HCT116 (cell line): ENCODE measurements around the gene WSB1. TPM values are rescaled to one million over a fixed set of nuclear protein-coding genes. Genes with fewer than 3 reads are reported as not detected.

Source experiments
- ATAC-seq: fragments of 200-7000 bp; cut with Tn5 transposase; 2 replicates; pipeline ENCODE4 v1.9.1; 2020; ENCODE audit warnings: mild to moderate bottlenecking, moderate library complexity
- BruUV-seq: library from RNA; stranded (reverse); fragments of 400-500 nt; replicated peaks from 2 replicates; lab custom pipeline; 2021; lab: Mats Ljungman, UMichigan
- CTCF ChIA-PET: fragments of 300-600 bp; sonication (Branson Sonifier 250); formaldehyde crosslinking; loops from one replicate; lab custom pipeline; 2021; ENCODE audit warnings: antibody characterized with exemption; lab: Charles Lee
- POLR2A ChIA-PET: fragments of 300-600, 350-600 bp; sonication (Branson Sonifier 250); formaldehyde crosslinking; loops from one replicate; lab custom pipeline; 2021; ENCODE audit warnings: antibody characterized with exemption; lab: Charles Lee
- RAD21 ChIA-PET, 2 experiments: fragments of 300-600 bp; sonication (Branson Sonifier 250); formaldehyde crosslinking; loops; one replicate each; lab custom pipeline; 2023; ENCODE audit warnings: low total read pairs in 2 of 2; ENCODE audit not compliant: uncharacterized antibody in 2 of 2, unreplicated experiment in 2 of 2, low non-redundant PET in 1 of 2; lab: Charles Lee
- DNase-seq: peaks from one replicate; pipeline ENCODE4 v3.0.0-alpha.2; 2010; ENCODE audit warnings: low read depth, low spot score
- H2AFZ ChIP-seq: fragments of 200-600 bp; shearing (Covaris generic), sonication (generic); 2 replicates; pipeline ENCODE4 v1.6.1; 2017; ENCODE audit warnings: low read depth, mixed run types, mixed read lengths, antibody characterized with exemption, low read length; ENCODE audit not compliant: poor library complexity, severe bottlenecking
- H3K27ac ChIP-seq: 2 replicates; pipeline ENCODE4 v1.5.1; 2012; ENCODE audit warnings: low read depth, low read length
- H3K27me3 ChIP-seq: fragments of 200-600 bp; sonication (generic); 2 replicates; pipeline ENCODE4 v1.6.1; 2016; ENCODE audit warnings: mixed run types, low read length, mixed read lengths; ENCODE audit not compliant: insufficient read depth
- H3K36me3 ChIP-seq, 2 experiments: fragments of 200-500 bp in 1 of 2; fragments of 200-600 bp in 1 of 2; sonication (Bioruptor generic) in 1 of 2; sonication (generic) in 1 of 2; 2 replicates each; pipeline versions ENCODE4 v1.5.1 to v1.6.1; 2014 to 2016; ENCODE audit warnings: low read length in 2 of 2, inconsistent platforms in 1 of 2, mixed read lengths in 1 of 2, mixed run types in 1 of 2; ENCODE audit not compliant: insufficient read depth in 2 of 2, control insufficient read depth in 1 of 2
- H3K4me1 ChIP-seq, 2 experiments: fragments of 200-600 bp in 1 of 2; sonication (generic) in 1 of 2; 2 replicates each; pipeline versions ENCODE4 v1.5.1 to v1.6.1; 2012 to 2017; ENCODE audit warnings: low read length in 2 of 2, inconsistent platforms in 1 of 2, mild to moderate bottlenecking in 1 of 2, mixed read lengths in 1 of 2, mixed run types in 1 of 2, moderate library complexity in 1 of 2; ENCODE audit not compliant: insufficient read depth in 2 of 2, control insufficient read depth in 1 of 2
- H3K4me2 ChIP-seq: fragments of 200-600 bp; sonication (generic); 2 replicates; pipeline ENCODE4 v1.6.1; 2017; ENCODE audit warnings: mixed run types, low read length, mixed read lengths
- H3K4me3 ChIP-seq, 2 experiments: fragments of 200-600 bp in 1 of 2; sonication (generic) in 1 of 2; replicated peaks in 1 of 2; 2 replicates each; pipeline ENCODE4 v1.5.1; 2011 to 2016; ENCODE audit warnings: low read length in 2 of 2, control low read depth in 1 of 2, low read depth in 1 of 2, mild to moderate bottlenecking in 1 of 2, mixed read lengths in 1 of 2, mixed run types in 1 of 2
- H3K79me2 ChIP-seq: fragments of 200-600 bp; sonication (generic); 2 replicates; pipeline ENCODE4 v1.6.1; 2017; ENCODE audit warnings: mild to moderate bottlenecking, mixed run types, low read length, moderate library complexity, mixed read lengths; ENCODE audit not compliant: insufficient read depth
- H3K9ac ChIP-seq: fragments of 200-600 bp; sonication (generic); 2 replicates; pipeline ENCODE4 v1.6.1; 2016; ENCODE audit warnings: low read length, mixed read lengths
- H3K9me2 ChIP-seq: fragments of 200-600 bp; sonication (generic), shearing (Covaris generic); 2 replicates; pipeline ENCODE4 v1.6.1; 2017; ENCODE audit warnings: mixed run types, mild to moderate bottlenecking, moderate library complexity; ENCODE audit not compliant: insufficient read depth
- H3K9me3 ChIP-seq, 2 experiments: fragments of 200-500 bp in 1 of 2; fragments of 200-600 bp in 1 of 2; sonication (Bioruptor generic) in 1 of 2; sonication (generic) in 1 of 2; 2 replicates each; pipeline ENCODE4 v1.6.1; 2014 to 2017; ENCODE audit warnings: low read length in 2 of 2, mixed read lengths in 2 of 2, inconsistent platforms in 1 of 2, low read depth in 1 of 2, mild to moderate bottlenecking in 1 of 2, mixed run types in 1 of 2, moderate library complexity in 1 of 2; ENCODE audit not compliant: control insufficient read depth in 1 of 2, insufficient read depth in 1 of 2
- H4K20me1 ChIP-seq: fragments of 200-600 bp; sonication (generic), shearing (Covaris generic); 2 replicates; pipeline ENCODE4 v1.6.1; 2017; ENCODE audit warnings: mixed run types, mild to moderate bottlenecking, moderate library complexity; ENCODE audit not compliant: insufficient read depth
- CBX3 ChIP-seq: IDR thresholded peaks from 2 replicates; pipeline ENCODE4 v1.6.1; 2012; ENCODE audit warnings: low read depth
- ELF1 ChIP-seq: IDR thresholded peaks from 2 replicates; pipeline ENCODE4 v1.6.1; 2012; ENCODE audit warnings: low read depth, borderline replicate concordance
- EZH2 ChIP-seq: fragments of 200-600 bp; sonication (generic); IDR thresholded peaks from 2 replicates; pipeline ENCODE4 v1.6.1; 2017; ENCODE audit warnings: antibody characterized with exemption, mixed run types
- EZH2phosphoT487 ChIP-seq: fragments of 200-600 bp; IDR thresholded peaks from 2 replicates; pipeline ENCODE4 v1.6.1; 2018; ENCODE audit warnings: antibody characterized with exemption, borderline replicate concordance
- FOSL1 ChIP-seq: IDR thresholded peaks from 2 replicates; pipeline ENCODE4 v1.6.1; 2012; ENCODE audit warnings: low read depth
- JUND ChIP-seq: IDR thresholded peaks from 2 replicates; pipeline ENCODE4 v1.6.1; 2012
- RAD21 ChIP-seq: IDR thresholded peaks from 2 replicates; pipeline ENCODE4 v1.6.1; 2012; ENCODE audit warnings: low read depth, mild to moderate bottlenecking
- SIN3A ChIP-seq: IDR thresholded peaks from 2 replicates; pipeline ENCODE4 v1.6.1; 2012; ENCODE audit warnings: low read depth
- TCF7L2 ChIP-seq: IDR thresholded peaks from 2 replicates; pipeline ENCODE4 v1.7.0; 2011; ENCODE audit warnings: borderline replicate concordance, inconsistent platforms; ENCODE audit not compliant: insufficient read depth, insufficient read length; ENCODE audit errors: extremely low read depth
- YY1 ChIP-seq: IDR thresholded peaks from 2 replicates; pipeline ENCODE4 v1.6.1; 2011; ENCODE audit warnings: low read length, low read depth, moderate library complexity, mild to moderate bottlenecking; ENCODE audit not compliant: insufficient replicate concordance; ENCODE audit errors: extremely low read depth
- ZFX ChIP-seq: fragments of 450-650 bp; IDR thresholded peaks from 2 replicates; pipeline ENCODE4 v1.6.1; 2017
- ZNF274 ChIP-seq: fragments of 200-500 bp; sonication (Bioruptor generic); IDR thresholded peaks from 2 replicates; pipeline ENCODE4 v1.6.1; 2014; ENCODE audit warnings: mild to moderate bottlenecking, low read depth, low read length, inconsistent platforms
- intact Hi-C: fragments of 100-400 bp; cut with micrococcal nuclease; formaldehyde crosslinking; loops from 2 replicates; pipeline ENCODE4 v1.10.0; 2022
- total RNA-seq: library from RNA; stranded (reverse); gene quantifications from one replicate; pipeline ENCODE4 v1.2.1, GENCODE V29; 2021; ENCODE audit not compliant: unreplicated experiment
- TF ChIP-seq, protein P1 (sequence below): IDR thresholded peaks from 2 replicates; pipeline ENCODE4 v1.6.1; 2012
- TF ChIP-seq, protein P2 (sequence below), 3 experiments: fragments of 200-600 bp in 1 of 3; sonication (generic) in 1 of 3; IDR thresholded peaks in 2 of 3; conservative IDR thresholded peaks in 1 of 3; 2 replicates each; pipeline ENCODE4 v1.5.1; 2012 to 2017; ENCODE audit warnings: low read depth in 2 of 3, low read length in 2 of 3, antibody characterized with exemption in 1 of 3, borderline replicate concordance in 1 of 3, control low read depth in 1 of 3, mild to moderate bottlenecking in 1 of 3, mixed read lengths in 1 of 3, mixed run types in 1 of 3, moderate library complexity in 1 of 3; ENCODE audit not compliant: insufficient read depth in 1 of 3
- TF ChIP-seq, protein P3 (sequence below): IDR thresholded peaks from 2 replicates; pipeline ENCODE4 v1.6.1; 2012; ENCODE audit warnings: low read depth
- TF ChIP-seq, protein P4 (sequence below): IDR thresholded peaks from 2 replicates; pipeline ENCODE4 v1.6.1; 2012
- TF ChIP-seq, protein P5 (sequence below): IDR thresholded peaks from 2 replicates; pipeline ENCODE4 v1.6.1; 2011; ENCODE audit warnings: mild to moderate bottlenecking, low read length, moderate library complexity; ENCODE audit not compliant: insufficient replicate concordance; ENCODE audit errors: extremely low read depth

The WSB1 gene
- total RNA-seq, 1 experiment from 2014 or later: 88.0 TPM

DNA sequence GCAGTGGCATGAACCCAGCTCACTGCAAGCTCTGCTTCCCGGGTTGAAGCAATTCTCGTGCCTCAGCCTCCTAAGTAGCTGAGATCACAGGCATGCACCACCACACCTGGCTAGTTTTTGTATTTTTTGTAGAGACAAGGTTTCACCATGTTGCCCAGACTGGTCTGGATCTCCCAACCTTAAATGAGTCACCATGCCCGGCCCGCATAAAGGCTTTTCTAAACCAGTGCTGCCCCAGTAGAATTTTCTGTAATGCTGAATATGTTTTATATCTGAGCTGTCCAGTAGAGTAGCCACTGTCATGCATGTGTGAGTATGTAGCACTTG lies 36.9 kb upstream of the WSB1 start:
- no peak overlapping the region for H2AFZ ChIP-seq
- H3K9ac ChIP-seq: no peak overlapping the region
- RAD21 ChIA-PET: no interaction called here
- no peaks in the 10 kb centered on the region for H3K27me3 ChIP-seq
- no peak overlapping the region for H3K4me3 ChIP-seq
- CTCF ChIA-PET: no interaction called here
- no peaks in the 10 kb centered on the region for H4K20me1 ChIP-seq
- no peaks in the 10 kb centered on the region for H3K9me3 ChIP-seq
- H3K36me3 ChIP-seq: no peaks in the 10 kb centered on the region
- no peak overlapping the region for H3K4me2 ChIP-seq
- DNase-seq (no peak), ATAC-seq (no peak)
- no peak overlapping the region for H3K27ac ChIP-seq
- peaks cover 6% of the 10 kb centered on the region; the same call in 1 of the 2 replicates for H3K9me2 ChIP-seq
- TF ChIP-seq YY1: no peak
- TF ChIP-seq ZNF274: no peak
- TF ChIP-seq, protein P1, sequence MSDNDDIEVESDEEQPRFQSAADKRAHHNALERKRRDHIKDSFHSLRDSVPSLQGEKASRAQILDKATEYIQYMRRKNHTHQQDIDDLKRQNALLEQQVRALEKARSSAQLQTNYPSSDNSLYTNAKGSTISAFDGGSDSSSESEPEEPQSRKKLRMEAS: no peak
- TF ChIP-seq CBX3: no peak
- no peak for TF ChIP-seq ZFX
- TF ChIP-seq EZH2: no peak
- TF ChIP-seq, protein P2, sequence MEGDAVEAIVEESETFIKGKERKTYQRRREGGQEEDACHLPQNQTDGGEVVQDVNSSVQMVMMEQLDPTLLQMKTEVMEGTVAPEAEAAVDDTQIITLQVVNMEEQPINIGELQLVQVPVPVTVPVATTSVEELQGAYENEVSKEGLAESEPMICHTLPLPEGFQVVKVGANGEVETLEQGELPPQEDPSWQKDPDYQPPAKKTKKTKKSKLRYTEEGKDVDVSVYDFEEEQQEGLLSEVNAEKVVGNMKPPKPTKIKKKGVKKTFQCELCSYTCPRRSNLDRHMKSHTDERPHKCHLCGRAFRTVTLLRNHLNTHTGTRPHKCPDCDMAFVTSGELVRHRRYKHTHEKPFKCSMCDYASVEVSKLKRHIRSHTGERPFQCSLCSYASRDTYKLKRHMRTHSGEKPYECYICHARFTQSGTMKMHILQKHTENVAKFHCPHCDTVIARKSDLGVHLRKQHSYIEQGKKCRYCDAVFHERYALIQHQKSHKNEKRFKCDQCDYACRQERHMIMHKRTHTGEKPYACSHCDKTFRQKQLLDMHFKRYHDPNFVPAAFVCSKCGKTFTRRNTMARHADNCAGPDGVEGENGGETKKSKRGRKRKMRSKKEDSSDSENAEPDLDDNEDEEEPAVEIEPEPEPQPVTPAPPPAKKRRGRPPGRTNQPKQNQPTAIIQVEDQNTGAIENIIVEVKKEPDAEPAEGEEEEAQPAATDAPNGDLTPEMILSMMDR (IDR thresholded peaks at IDR 0.05 in 2 of 3, conservative IDR thresholded peaks at IDR 0.05 in 1 of 3; ENCODE audit: borderline replicate concordance in 1 of 3, insufficient read depth in 1 of 3, low read depth in 2 of 3, low read length in 2 of 3): no peak
- TF ChIP-seq JUND: no peak
- TF ChIP-seq ELF1: no peak
- no peak for TF ChIP-seq EZH2phosphoT487
- TF ChIP-seq SIN3A: no peak
- TF ChIP-seq, protein P3, sequence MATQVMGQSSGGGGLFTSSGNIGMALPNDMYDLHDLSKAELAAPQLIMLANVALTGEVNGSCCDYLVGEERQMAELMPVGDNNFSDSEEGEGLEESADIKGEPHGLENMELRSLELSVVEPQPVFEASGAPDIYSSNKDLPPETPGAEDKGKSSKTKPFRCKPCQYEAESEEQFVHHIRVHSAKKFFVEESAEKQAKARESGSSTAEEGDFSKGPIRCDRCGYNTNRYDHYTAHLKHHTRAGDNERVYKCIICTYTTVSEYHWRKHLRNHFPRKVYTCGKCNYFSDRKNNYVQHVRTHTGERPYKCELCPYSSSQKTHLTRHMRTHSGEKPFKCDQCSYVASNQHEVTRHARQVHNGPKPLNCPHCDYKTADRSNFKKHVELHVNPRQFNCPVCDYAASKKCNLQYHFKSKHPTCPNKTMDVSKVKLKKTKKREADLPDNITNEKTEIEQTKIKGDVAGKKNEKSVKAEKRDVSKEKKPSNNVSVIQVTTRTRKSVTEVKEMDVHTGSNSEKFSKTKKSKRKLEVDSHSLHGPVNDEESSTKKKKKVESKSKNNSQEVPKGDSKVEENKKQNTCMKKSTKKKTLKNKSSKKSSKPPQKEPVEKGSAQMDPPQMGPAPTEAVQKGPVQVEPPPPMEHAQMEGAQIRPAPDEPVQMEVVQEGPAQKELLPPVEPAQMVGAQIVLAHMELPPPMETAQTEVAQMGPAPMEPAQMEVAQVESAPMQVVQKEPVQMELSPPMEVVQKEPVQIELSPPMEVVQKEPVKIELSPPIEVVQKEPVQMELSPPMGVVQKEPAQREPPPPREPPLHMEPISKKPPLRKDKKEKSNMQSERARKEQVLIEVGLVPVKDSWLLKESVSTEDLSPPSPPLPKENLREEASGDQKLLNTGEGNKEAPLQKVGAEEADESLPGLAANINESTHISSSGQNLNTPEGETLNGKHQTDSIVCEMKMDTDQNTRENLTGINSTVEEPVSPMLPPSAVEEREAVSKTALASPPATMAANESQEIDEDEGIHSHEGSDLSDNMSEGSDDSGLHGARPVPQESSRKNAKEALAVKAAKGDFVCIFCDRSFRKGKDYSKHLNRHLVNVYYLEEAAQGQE: no peak
- no peak for TF ChIP-seq FOSL1
- TF ChIP-seq RAD21: no peak
- no peak for TF ChIP-seq TCF7L2
- TF ChIP-seq, protein P4, sequence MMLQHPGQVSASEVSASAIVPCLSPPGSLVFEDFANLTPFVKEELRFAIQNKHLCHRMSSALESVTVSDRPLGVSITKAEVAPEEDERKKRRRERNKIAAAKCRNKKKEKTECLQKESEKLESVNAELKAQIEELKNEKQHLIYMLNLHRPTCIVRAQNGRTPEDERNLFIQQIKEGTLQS: no peak
- TF ChIP-seq, protein P5, sequence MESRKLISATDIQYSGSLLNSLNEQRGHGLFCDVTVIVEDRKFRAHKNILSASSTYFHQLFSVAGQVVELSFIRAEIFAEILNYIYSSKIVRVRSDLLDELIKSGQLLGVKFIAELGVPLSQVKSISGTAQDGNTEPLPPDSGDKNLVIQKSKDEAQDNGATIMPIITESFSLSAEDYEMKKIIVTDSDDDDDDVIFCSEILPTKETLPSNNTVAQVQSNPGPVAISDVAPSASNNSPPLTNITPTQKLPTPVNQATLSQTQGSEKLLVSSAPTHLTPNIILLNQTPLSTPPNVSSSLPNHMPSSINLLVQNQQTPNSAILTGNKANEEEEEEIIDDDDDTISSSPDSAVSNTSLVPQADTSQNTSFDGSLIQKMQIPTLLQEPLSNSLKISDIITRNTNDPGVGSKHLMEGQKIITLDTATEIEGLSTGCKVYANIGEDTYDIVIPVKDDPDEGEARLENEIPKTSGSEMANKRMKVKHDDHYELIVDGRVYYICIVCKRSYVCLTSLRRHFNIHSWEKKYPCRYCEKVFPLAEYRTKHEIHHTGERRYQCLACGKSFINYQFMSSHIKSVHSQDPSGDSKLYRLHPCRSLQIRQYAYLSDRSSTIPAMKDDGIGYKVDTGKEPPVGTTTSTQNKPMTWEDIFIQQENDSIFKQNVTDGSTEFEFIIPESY: no peak
- H3K79me2 ChIP-seq: no peaks in the 10 kb centered on the region
- POLR2A ChIA-PET: no interaction called here
- intact Hi-C loops: no loop called here
- no TSS peak for BruUV-seq
- no peaks in the 10 kb centered on the region for H3K4me1 ChIP-seq
